ENCODE measurements around the gene RUNX2. TPM values are rescaled to one million over a fixed set of nuclear protein-coding genes. Genes with fewer than 3 reads are reported as not detected.
A peak's percentile ranks its signal among the peaks of the same experiment; 100 is the strongest.

Gene RUNX2
- total RNA-seq, 4 donors from 2014 or later = 1.4 to 40.4 (median 5.1) TPM

- no peaks in the 10 kb centered on the region for H3K9me3 ChIP-seq
- TF ChIP-seq CTCF (IDR thresholded peaks at IDR 0.05) (no peak), POLR2A (IDR thresholded peaks at IDR 0.05) (no peak)
Observed at GRCh38 chr6:45618259-45618658, 290.1 kb downstream of the RUNX2 start.

DNA sequence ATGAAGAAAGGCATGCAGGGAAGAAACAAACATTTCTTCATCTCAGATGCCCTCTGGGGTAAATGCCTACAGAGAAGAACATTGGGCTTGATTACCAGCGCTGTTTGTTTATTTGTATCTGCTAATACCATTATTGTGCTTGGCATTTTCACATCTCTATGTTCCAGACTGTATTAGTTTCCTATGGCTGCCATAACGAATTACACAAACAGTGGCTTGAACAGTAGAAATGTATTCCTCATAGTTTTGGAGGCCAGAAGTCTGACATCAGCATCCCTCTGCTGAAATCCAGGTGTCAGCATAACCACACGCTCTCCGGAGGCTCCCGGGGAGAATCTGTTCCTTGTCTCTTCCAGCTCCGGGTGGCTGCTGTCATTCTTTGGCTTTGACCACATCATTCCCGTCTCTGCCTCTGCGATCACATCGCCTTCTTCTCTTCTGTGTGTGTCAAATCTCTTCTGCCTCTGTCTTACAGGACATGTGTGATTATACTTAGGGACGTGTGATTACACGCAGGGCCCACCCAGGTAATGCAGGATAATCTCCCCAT lies 291.2 kb downstream of the RUNX2 start:
- Histone ChIP-seq H3K4me1 (no peaks in the 10 kb centered on the region), H3K9me3 (no peaks in the 10 kb centered on the region), H3K27ac (no peak overlapping the region), H3K36me3 (no peaks in the 10 kb centered on the region), H3K4me3 (no peak overlapping the region), H3K27me3 (no peaks in the 10 kb centered on the region)
- no peak for DNase-seq
- TF ChIP-seq POLR2A (IDR thresholded peaks at IDR 0.05) (no peak), CTCF (IDR thresholded peaks at IDR 0.05) (no peak)

More at GRCh38 chr6:45618259-45618658, 290.1 kb downstream of the RUNX2 start:
- Histone ChIP-seq H3K4me1 (no peaks in the 10 kb centered on the region), H3K27ac (no peak overlapping the region), H3K27me3 (no peaks in the 10 kb centered on the region), H3K4me3 (no peak overlapping the region), H3K36me3 (no peaks in the 10 kb centered on the region)
- DNase-seq = no peak

DNA sequence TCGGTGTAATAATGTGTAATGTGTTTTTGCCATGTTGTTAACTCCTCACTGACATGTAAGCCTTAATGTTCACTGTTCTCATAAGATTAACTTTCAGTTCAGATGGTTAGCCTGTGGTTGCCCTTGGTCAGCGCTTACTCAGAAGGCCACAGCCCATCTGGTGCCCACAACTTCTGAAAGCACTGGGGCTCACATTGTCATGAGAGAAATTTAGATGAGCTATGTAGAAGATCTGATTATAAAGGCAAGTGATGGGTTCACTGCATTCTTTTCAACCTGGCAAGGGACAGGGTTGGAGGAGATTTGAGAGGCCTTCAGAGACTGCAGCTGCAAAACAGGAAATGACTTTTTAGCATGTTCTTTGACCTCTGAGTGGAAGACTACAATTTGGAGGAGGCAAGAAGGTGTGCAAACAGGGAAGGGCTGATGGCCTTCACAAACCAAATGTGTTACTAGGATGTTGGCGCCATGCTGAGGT lies 291.9 kb downstream of the RUNX2 start:
- Histone ChIP-seq H3K36me3 (no peaks in the 10 kb centered on the region), H3K27ac (peak overlapping the region in 1 of 4 donors; percentile 48), H3K4me3 (no peak overlapping the region), H3K27me3 (no peaks in the 10 kb centered on the region), H3K4me1 (no peaks in the 10 kb centered on the region), H3K9me3 (no peaks in the 10 kb centered on the region)
- DNase-seq = no peak
- TF ChIP-seq POLR2A (IDR thresholded peaks at IDR 0.05) (no peak), CTCF (IDR thresholded peaks at IDR 0.05) (no peak)

- TF ChIP-seq CTCF (IDR thresholded peaks at IDR 0.05) (no peak), POLR2A (IDR thresholded peaks at IDR 0.05) (no peak)
- Histone ChIP-seq H3K27ac (no peak overlapping the region), H3K4me3 (no peak overlapping the region), H3K27me3 (no peaks in the 10 kb centered on the region), H3K9me3 (no peaks in the 10 kb centered on the region), H3K4me1 (no peaks in the 10 kb centered on the region), H3K36me3 (no peaks in the 10 kb centered on the region)
- DNase-seq = no peak
Observed at GRCh38 chr6:45624228-45624627, 296.1 kb downstream of the RUNX2 start.

- Histone ChIP-seq H3K27ac (no peak overlapping the region), H3K9me3 (no peaks in the 10 kb centered on the region), H3K4me1 (no peaks in the 10 kb centered on the region), H3K27me3 (no peaks in the 10 kb centered on the region), H3K36me3 (no peaks in the 10 kb centered on the region), H3K4me3 (no peak overlapping the region)
- no peak for DNase-seq
- TF ChIP-seq CTCF (IDR thresholded peaks at IDR 0.05) (no peak), POLR2A (IDR thresholded peaks at IDR 0.05) (no peak)
Observed at GRCh38 chr6:45625191-45625664, 297.1 kb downstream of the RUNX2 start.

All from Peyer's patch (tissue), 4 donors.